Measurements from ENCODE around the gene CTNNA3. TPM values are rescaled to one million over a fixed set of nuclear protein-coding genes. Genes with fewer than 3 reads are reported as not detected.

CTNNA3 gene
- total RNA-seq, 1 experiment from 2014 or later, result not detected

GRCh38 chr10:67492317-67493019 lies 203.5 kb downstream of the CTNNA3 start:
- intact Hi-C loops (cut with micrococcal nuclease; ENCODE audit: unreplicated experiment), result loop anchor here (10.0 kb wide), 2 partner anchors 378 to 668 kb away; no protein-coding TSS in a partner anchor

GRCh38 chr10:67487906-67488619 lies 207.9 kb downstream of the CTNNA3 start:
- Mint-ChIP-seq H3K27ac (ENCODE audit: unreplicated experiment) (no peak overlapping the region), H3K9me3 (ENCODE audit: low read depth, unreplicated experiment) (no peaks in the 10 kb centered on the region), H3K36me3 (ENCODE audit: insufficient read depth, unreplicated experiment) (peaks cover 4% of the 10 kb centered on the region), H3K4me1 (ENCODE audit: low read depth, unreplicated experiment) (peaks cover 31% of the 10 kb centered on the region), H3K27me3 (ENCODE audit: unreplicated experiment) (peaks cover 65% of the 10 kb centered on the region), H3K4me3 (ENCODE audit: low read depth, unreplicated experiment) (no peak overlapping the region)
- DNase-seq, result no peak
- BruUV-seq (replicated peaks), result no TSS peak
- no peak for TF ChIP-seq CTCF (IDR thresholded peaks at IDR 0.05; ENCODE audit: unreplicated experiment)
- intact Hi-C loops (cut with micrococcal nuclease; ENCODE audit: unreplicated experiment), result no loop called here
- CTCF ChIA-PET, result interaction anchor here (0.8 kb wide), 1 partner anchor 80 kb away, joined by 3 read pairs; no protein-coding TSS in a partner anchor

More at GRCh38 chr10:67492317-67493019, 203.5 kb downstream of the CTNNA3 start:
- no peaks in the 10 kb centered on the region for H3K36me3 Mint-ChIP-seq (ENCODE audit: insufficient read depth, unreplicated experiment)
- DNase-seq, result no peak
- CTCF ChIA-PET, result interaction anchor here (1.1 to 1.2 kb wide), 3 partner anchors 16 to 29 kb away, joined by 3 to 4 read pairs (median 3); no protein-coding TSS in a partner anchor
- no TSS peak for BruUV-seq (replicated peaks)
- H3K27ac Mint-ChIP-seq (ENCODE audit: unreplicated experiment), result peak overlapping the region; percentile 28
- H3K4me3 Mint-ChIP-seq (ENCODE audit: low read depth, unreplicated experiment), result peak overlapping the region; percentile 24
- TF ChIP-seq CTCF (IDR thresholded peaks at IDR 0.05; ENCODE audit: unreplicated experiment), result no peak
- H3K27me3 Mint-ChIP-seq (ENCODE audit: unreplicated experiment), result peaks cover 46% of the 10 kb centered on the region
- H3K9me3 Mint-ChIP-seq (ENCODE audit: low read depth, unreplicated experiment), result no peaks in the 10 kb centered on the region
- H3K4me1 Mint-ChIP-seq (ENCODE audit: low read depth, unreplicated experiment), result peaks cover 32% of the 10 kb centered on the region

GRCh38 chr10:67487199-67487598 lies 208.8 kb downstream of the CTNNA3 start:
- H3K4me3 Mint-ChIP-seq (ENCODE audit: low read depth, unreplicated experiment), result no peak overlapping the region
- intact Hi-C loops (cut with micrococcal nuclease; ENCODE audit: unreplicated experiment), result no loop called here
- DNase-seq, result no peak
- TF ChIP-seq CTCF (IDR thresholded peaks at IDR 0.05; ENCODE audit: unreplicated experiment), result no peak
- no peak overlapping the region for H3K27ac Mint-ChIP-seq (ENCODE audit: unreplicated experiment)
- peaks cover 22% of the 10 kb centered on the region for H3K4me1 Mint-ChIP-seq (ENCODE audit: low read depth, unreplicated experiment)
- H3K9me3 Mint-ChIP-seq (ENCODE audit: low read depth, unreplicated experiment), result no peaks in the 10 kb centered on the region
- CTCF ChIA-PET, result no interaction called here
- BruUV-seq (replicated peaks), result no TSS peak
- peaks cover 4% of the 10 kb centered on the region for H3K36me3 Mint-ChIP-seq (ENCODE audit: insufficient read depth, unreplicated experiment)
- peaks cover 65% of the 10 kb centered on the region for H3K27me3 Mint-ChIP-seq (ENCODE audit: unreplicated experiment)

- Mint-ChIP-seq H3K9me3 (ENCODE audit: low read depth, unreplicated experiment) (peaks cover 7% of the 10 kb centered on the region), H3K4me1 (ENCODE audit: low read depth, unreplicated experiment) (no peaks in the 10 kb centered on the region), H3K36me3 (ENCODE audit: insufficient read depth, unreplicated experiment) (no peaks in the 10 kb centered on the region), H3K27ac (ENCODE audit: unreplicated experiment) (no peak overlapping the region), H3K4me3 (ENCODE audit: low read depth, unreplicated experiment) (no peak overlapping the region), H3K27me3 (ENCODE audit: unreplicated experiment) (peaks cover 17% of the 10 kb centered on the region)
- CTCF ChIA-PET, result no interaction called here
- TF ChIP-seq CTCF (IDR thresholded peaks at IDR 0.05; ENCODE audit: unreplicated experiment), result no peak
- intact Hi-C loops (cut with micrococcal nuclease; ENCODE audit: unreplicated experiment), result no loop called here
- DNase-seq, result no peak
- no TSS peak for BruUV-seq (replicated peaks)
Measured at GRCh38 chr10:67477868-67478267, 218.1 kb downstream of the CTNNA3 start.
